ENCODE measurements around the gene XRN1.
"Not testable (repeated sequence)": the region's sequence is repeated elsewhere in the genome, so short reads cannot be mapped to it uniquely, and the experiment has no call there.

The XRN1 gene

GRCh38 chr3:142447852-142448823 is at the start of gene XRN1:
TSS of gene XRN1 (minus strand) at chr3:142448037. CDS start at chr3:142447944, 93 bp downstream.
- peak; percentile 92 for DNase-seq

DNA sequence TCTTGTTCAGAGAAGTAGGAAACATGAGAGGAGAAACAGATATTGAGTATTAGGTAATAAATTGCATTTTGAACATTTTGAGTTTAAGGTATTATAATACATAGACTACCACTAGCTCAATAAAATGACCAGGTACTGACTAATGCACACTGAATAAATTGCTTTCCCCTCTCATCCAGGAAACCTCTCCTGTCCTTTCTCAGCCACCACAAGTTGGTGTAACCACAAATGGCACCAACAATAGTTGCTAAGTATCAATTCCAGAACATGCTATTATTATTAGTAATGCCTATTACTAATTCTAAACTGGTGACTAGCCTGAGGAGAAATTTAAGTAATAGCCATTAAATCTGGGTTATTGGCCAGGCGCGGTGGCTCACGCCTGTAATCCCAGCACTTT is 47.3 kb upstream of the XRN1 start:
- no peak for DNase-seq

GRCh38 chr3:142492184-142492583 is 44.3 kb upstream of the XRN1 start:
- no peak for DNase-seq

DNA sequence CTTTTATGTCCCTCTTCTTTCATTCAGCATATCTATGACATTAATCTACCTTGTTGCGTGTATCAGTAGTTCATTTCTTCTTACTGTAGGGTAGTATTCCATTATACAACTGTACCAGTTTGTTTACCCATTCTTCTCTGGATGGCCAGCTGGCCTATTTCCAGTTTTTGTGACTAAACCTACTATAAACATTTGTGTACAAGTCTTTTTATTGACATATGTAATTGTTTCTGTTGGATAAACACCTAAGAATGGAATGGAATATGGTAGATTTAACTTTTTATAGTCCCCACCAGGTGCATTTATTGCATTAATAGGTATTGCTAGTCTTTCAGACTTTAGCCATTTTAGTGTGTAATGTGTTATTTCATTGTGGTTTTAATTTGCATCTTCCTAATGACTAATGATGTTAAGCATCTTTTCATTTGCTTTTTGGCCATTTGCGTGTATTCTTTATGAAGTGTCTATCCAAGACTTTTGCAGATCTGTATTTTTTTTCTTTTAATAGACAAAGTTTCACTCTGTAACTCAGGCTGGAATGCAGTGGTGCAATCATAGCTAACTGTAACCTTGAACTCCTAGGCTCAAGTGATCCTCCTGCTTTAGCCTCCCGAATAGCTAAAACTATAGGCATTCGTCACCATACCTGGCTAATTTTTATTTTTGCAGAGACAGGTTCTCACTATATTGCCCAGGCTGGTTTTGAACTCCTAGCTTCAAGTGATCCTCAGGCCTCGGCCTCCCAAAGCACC is 41.9 kb upstream of the XRN1 start:
- no peak for DNase-seq

GRCh38 chr3:142484912-142485435 is 37.1 kb upstream of the XRN1 start:
- DNase-seq = no peak

GRCh38 chr3:142481196-142481595 is 33.4 kb upstream of the XRN1 start:
- DNase-seq = no peak

- no peak for DNase-seq
Measured at GRCh38 chr3:142470826-142471225, 23.0 kb upstream of the XRN1 start.

GRCh38 chr3:142468456-142468855 is 20.6 kb upstream of the XRN1 start:
- no peak for DNase-seq

DNA sequence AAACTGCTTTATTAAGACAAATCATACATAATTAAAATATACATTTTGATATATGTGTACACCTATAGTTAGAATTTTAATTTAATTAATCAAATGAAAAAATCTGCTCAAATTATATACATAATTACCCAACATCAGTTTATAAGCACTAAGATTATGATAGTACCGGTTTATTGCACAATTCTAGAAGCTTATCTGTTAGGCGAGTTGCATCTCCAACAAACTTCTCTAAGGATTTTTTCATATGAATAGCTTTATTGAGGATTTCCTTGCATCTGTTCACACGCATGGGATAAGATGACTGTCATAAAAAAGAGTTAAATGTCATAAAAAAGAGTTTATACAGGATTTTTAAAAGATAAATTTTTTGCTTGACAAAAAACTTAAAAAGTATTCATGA is 19.9 kb upstream of the XRN1 start:
- DNase-seq = no peak

- DNase-seq = no peak
Measured at GRCh38 chr3:142460689-142461088, 12.9 kb upstream of the XRN1 start.

GRCh38 chr3:142459929-142460328 is 12.1 kb upstream of the XRN1 start:
- DNase-seq = no peak

DNA sequence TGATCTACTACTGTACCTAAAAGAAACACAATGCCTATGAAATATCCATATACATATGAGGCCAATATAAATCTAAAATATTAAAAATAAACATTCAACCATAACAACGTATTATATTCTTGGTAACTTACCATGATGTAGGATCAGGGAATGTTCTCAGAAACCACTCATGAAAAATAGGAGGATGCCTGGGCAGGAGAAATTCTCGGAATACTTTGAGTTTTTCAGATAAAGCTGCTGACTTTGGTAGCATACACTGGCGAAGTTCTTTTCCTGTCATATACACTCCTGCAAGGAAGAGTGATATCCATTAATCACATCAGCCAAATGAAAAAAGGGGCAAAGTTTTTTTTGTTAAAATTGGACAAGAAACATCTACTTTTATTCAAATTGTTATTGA is 11.3 kb upstream of the XRN1 start:
- DNase-seq = no peak

- DNase-seq = no peak
Measured at GRCh38 chr3:142450881-142451280, 3.0 kb upstream of the XRN1 start.

GRCh38 chr3:142450189-142450588 is 2.4 kb upstream of the XRN1 start:
- DNase-seq = no peak

- peak; percentile 41 for DNase-seq
Measured at GRCh38 chr3:142447301-142447851, 461 bp downstream of the XRN1 start.

- peak; percentile 10 for DNase-seq
Measured at GRCh38 chr3:142445816-142446254, 2.0 kb downstream of the XRN1 start.

DNA sequence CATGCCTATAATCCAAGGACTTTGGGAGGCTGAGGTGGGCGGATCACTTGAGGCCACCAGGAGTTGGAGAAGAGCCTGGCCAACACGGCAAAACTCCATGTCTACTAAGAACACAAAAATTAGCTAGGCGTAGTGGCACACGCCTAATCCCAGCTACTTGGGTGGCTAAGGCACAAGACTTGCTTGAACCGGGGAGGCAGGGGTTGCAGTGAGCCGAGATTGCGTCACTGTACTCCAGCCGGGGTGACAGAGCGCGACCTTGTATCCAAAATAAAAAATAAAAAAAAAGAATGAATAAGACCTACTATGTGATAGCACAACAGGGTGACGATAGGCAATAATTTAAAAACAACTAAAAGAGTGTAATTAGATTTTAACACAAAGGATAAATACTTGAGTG is 3.5 kb downstream of the XRN1 start:
- DNase-seq = no peak

DNA sequence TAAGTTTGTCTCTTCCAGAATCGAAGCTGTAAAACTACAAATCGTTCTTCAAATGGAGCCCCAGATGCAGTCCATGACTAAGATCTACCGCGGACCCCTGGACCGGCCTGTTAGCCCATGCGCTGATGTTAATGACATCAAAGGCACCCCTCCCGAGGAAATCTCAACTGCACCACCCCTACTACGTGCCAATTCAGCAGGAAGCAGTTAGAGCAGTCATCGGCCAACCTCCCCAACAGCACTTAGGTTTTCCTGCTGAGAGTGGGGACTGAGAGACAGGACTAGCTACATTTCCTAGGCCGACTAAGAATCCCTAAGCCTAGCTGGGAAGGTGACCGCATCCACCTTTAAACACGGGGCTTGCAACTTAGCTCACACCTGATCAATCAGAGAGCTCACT is 4.8 kb downstream of the XRN1 start:
- not testable (repeated sequence) for DNase-seq

GRCh38 chr3:142439499-142440220 is 8.2 kb downstream of the XRN1 start:
- not testable (repeated sequence) for DNase-seq

GRCh38 chr3:142438096-142438495 is 9.7 kb downstream of the XRN1 start:
- not testable (repeated sequence) for DNase-seq

- DNase-seq = no peak
Measured at GRCh38 chr3:142436951-142437585, 10.8 kb downstream of the XRN1 start.

DNA sequence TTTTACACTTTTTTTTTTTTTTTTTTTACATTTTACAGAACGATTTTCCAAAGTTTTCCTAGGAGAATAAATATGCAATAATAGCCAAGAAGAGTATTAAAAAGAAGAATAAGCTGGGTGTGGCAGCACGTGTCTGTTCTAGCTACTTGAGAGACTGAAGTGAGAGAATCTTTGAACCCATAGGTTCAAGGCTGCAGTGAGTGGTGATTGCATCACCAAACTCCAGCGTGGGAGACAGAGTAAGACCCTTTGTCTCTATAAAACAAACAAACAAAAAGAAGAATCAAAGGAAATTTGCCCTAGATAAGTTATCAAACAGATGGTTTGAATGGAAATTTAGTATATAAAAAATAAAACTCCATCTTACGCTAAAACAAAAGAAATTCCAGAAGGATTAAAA is 13.3 kb downstream of the XRN1 start:
- DNase-seq = no peak
